ENCODE measurements around the gene SNX33.
A peak's percentile ranks its signal among the peaks of the same experiment; 100 is the strongest.
"Not testable (repeated sequence)": the region's sequence is repeated elsewhere in the genome, so short reads cannot be mapped to it uniquely, and the experiment has no call there.

SNX33 gene

GRCh38 chr15:75702436-75702835 lies 54.7 kb downstream of the SNX33 start:
- DNase-seq = no peak

- not testable (repeated sequence) for DNase-seq
Observed at GRCh38 chr15:75703440-75704262, 55.9 kb downstream of the SNX33 start.

- no peak for DNase-seq
Observed at GRCh38 chr15:75704263-75704615, 56.5 kb downstream of the SNX33 start.

- no peak for DNase-seq
Observed at GRCh38 chr15:75704618-75705017, 56.9 kb downstream of the SNX33 start.

- DNase-seq = not testable (repeated sequence)
Observed at GRCh38 chr15:75705375-75705774, 57.7 kb downstream of the SNX33 start.

GRCh38 chr15:75705854-75706681 lies 58.4 kb downstream of the SNX33 start:
- DNase-seq = no peak

- no peak for DNase-seq
Observed at GRCh38 chr15:75706682-75706954, 58.9 kb downstream of the SNX33 start.

GRCh38 chr15:75709458-75709857 lies 61.7 kb downstream of the SNX33 start:
- peak; percentile 57 for DNase-seq

- not testable (repeated sequence) for DNase-seq
Observed at GRCh38 chr15:75710874-75711273, 63.2 kb downstream of the SNX33 start.

- peak; percentile 66 for DNase-seq
Observed at GRCh38 chr15:75711495-75711894, 63.8 kb downstream of the SNX33 start.

Data from fibroblast of skin of right quadriceps (primary cell).